Measurements from ENCODE around the gene NBPF1. TPM values are rescaled to one million over a fixed set of nuclear protein-coding genes. Genes with fewer than 3 reads are reported as not detected.

The NBPF1 gene
- total and polyA plus RNA-seq, 9 of the 15 experiments (the other 6 are each of a cell fraction or from before 2014, with no cell fraction given), result 5.2 to 42.6 (median 24.1) TPM

- TF ChIP-seq ARID4B (CRISPR knock-in tag; IDR thresholded peaks at IDR 0.05) (no peak), HEY1 (CRISPR knock-in tag; IDR thresholded peaks at IDR 0.05; ENCODE audit: borderline replicate concordance) (peak; percentile 84; the same call in 1 of the 2 replicates), ETV6 (IDR thresholded peaks at IDR 0.05; ENCODE audit: borderline replicate concordance in 1 of 2, low read depth in 2 of 2, low read length in 1 of 2) (no peak), ETV6 (CRISPR knock-in tag; IDR thresholded peaks at IDR 0.05; ENCODE audit: borderline replicate concordance) (no peak), TRIM24 (IDR thresholded peaks at IDR 0.05) (no peak), E2F3 (CRISPR knock-in tag; IDR thresholded peaks at IDR 0.05) (peak; percentile 79), ZNF695 (CRISPR knock-in tag; IDR thresholded peaks at IDR 0.05) (peak; percentile 87; the same call in 1 of the 2 replicates), CBX1 (IDR thresholded peaks at IDR 0.05; ENCODE audit: low read depth) (no peak), MXI1 (IDR thresholded peaks at IDR 0.05; ENCODE audit: low read depth, low read length) (peak; percentile 49; the same call in 1 of the 2 replicates), PYGO2 (tag; IDR thresholded peaks at IDR 0.05) (0 out of 2 replicates have a peak, but pooled peaks have one; percentile 7), CTCFL (IDR thresholded peaks at IDR 0.05; ENCODE audit: borderline replicate concordance, insufficient read depth, low read depth, low read length, poor library complexity, severe bottlenecking) (no peak), SP2 (IDR thresholded peaks at IDR 0.05; ENCODE audit: extremely low read depth, low read depth, low read length, poor library complexity, severe bottlenecking) (peak; percentile 33), TCF15 (CRISPR knock-in tag; IDR thresholded peaks at IDR 0.05) (peak; percentile 82; the same call in 1 of the 2 replicates), KLF1 (tag; IDR thresholded peaks at IDR 0.05) (no peak), CEBPB (tag; IDR thresholded peaks at IDR 0.05) (peak; percentile 75), ESRRB (CRISPR knock-in tag; IDR thresholded peaks at IDR 0.05; ENCODE audit: borderline replicate concordance) (peak; percentile 60; the same call in 1 of the 2 replicates)
Observed at GRCh38 chr1:16614361-16615252, 1.2 kb upstream of the NBPF1 start (continued).
